Ectodermal cell (in vitro differentiated cells): ENCODE measurements around the gene FBXW8.

Experiments
- H3K27ac ChIP-seq: 2 replicates; pipeline ENCODE4 v1.7.0; 2013; ENCODE audit warnings: mild to moderate bottlenecking, low read depth, low read length; ENCODE audit not compliant: insufficient read depth, poor library complexity, severe bottlenecking
- H3K27me3 ChIP-seq: 2 replicates; pipeline ENCODE4 v1.7.0; 2013; ENCODE audit warnings: mild to moderate bottlenecking, low read length; ENCODE audit not compliant: insufficient read depth, control insufficient read depth, poor library complexity, severe bottlenecking
- H3K36me3 ChIP-seq: one replicate; pipeline ENCODE4 v1.7.0; 2013; ENCODE audit warnings: low read length; ENCODE audit not compliant: control insufficient read depth, insufficient read depth
- H3K4me1 ChIP-seq: one replicate; pipeline ENCODE4 v1.7.0; 2013; ENCODE audit warnings: low read length; ENCODE audit not compliant: control insufficient read depth, insufficient read depth
- H3K4me3 ChIP-seq: 2 replicates; pipeline ENCODE4 v1.7.0; 2013; ENCODE audit warnings: low read depth, low read length, control low read depth; ENCODE audit not compliant: insufficient read depth
- H3K9me3 ChIP-seq: 2 replicates; pipeline ENCODE4 v1.7.0; 2013; ENCODE audit warnings: mild to moderate bottlenecking, low read length, moderate library complexity; ENCODE audit not compliant: control insufficient read depth
- WGBS, 2 experiments: methylation state at CpG; one replicate each; pipeline ENCODE4 v1.1.7; 2013; ENCODE audit warnings: missing lambda C conversion rate in 2 of 2; 5-methylcytosine and 5-hydroxymethylcytosine counted together

Gene FBXW8

DNA sequence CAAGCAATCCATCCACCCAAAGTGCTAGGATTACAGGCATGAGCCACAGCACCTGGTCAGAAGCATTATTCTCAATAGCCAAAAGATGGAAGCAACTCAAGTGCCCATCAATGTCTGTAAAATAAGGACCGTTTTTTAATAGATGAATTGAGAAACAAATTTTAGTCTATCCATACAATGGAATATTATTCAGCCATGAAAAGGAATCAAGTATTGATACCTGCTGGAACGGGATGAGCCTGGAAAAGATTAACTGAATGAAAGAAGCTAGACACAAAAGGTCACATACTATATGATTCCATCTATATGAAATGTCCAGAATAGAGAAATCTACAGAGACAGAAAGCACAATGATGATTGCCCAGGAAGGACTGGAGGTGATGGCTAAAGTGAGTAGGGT is 9.1 kb upstream of the FBXW8 start:
- WGBS, 2 experiments = 80 to 89% methylated on average over 1 to 2 of the region's 2 CpGs
- no peaks in the 10 kb centered on the region for H3K9me3 ChIP-seq
- H3K4me1 ChIP-seq = no peaks in the 10 kb centered on the region
- no peak overlapping the region for H3K27ac ChIP-seq
- H3K36me3 ChIP-seq = no peaks in the 10 kb centered on the region
- no peaks in the 10 kb centered on the region for H3K27me3 ChIP-seq
- no peak overlapping the region for H3K4me3 ChIP-seq

DNA sequence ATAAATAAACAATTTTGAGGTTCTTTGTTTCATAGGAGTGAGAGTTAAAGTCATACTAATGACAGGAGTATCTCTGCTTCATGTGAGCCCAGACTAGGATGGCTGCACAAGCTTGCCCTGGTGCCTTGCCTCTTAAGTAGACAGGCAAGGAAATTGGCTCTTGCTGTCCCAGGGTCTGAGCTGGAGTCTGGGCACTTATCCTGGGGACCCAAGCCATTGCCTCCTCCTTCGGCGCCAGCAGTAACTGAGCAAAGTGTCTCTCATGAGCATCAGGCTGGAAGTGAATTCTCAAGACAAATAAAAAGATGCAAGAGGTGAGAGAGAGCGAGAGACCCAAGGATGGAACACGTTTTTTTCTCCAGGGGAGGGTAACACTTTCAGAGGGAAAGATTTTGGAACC is 6.9 kb upstream of the FBXW8 start:
- 83 to 84% methylated on average over 4 of the region's 4 CpGs for WGBS, 2 experiments
- H3K27ac ChIP-seq = no peak overlapping the region
- no peaks in the 10 kb centered on the region for H3K9me3 ChIP-seq
- H3K36me3 ChIP-seq = no peaks in the 10 kb centered on the region
- no peaks in the 10 kb centered on the region for H3K4me1 ChIP-seq
- no peaks in the 10 kb centered on the region for H3K27me3 ChIP-seq
- H3K4me3 ChIP-seq = no peak overlapping the region

DNA sequence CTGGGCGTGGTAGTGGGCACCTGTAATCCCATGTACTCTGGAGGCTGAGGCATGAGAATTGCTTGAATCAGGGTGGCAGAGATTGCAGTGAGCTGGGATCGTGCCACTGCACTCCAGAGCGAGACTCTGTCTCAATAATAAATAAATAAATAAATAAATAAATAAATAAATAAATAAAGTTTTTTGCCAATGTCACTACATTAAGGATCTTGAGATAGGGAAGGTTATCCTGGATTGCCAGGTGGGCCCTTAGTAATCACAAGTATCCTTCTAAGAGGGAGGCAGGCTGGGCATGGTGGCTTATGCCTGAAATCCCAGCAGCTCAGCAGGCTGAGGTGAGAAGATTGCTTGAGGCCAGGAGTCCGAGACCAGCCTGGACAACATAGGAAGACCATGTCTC is 4.5 kb upstream of the FBXW8 start:
- H3K27ac ChIP-seq = no peak overlapping the region
- 97% methylated on average over 2 of the region's 4 CpGs for WGBS, 2 experiments
- H3K4me3 ChIP-seq = no peak overlapping the region
- H3K36me3 ChIP-seq = no peaks in the 10 kb centered on the region
- no peaks in the 10 kb centered on the region for H3K27me3 ChIP-seq
- no peaks in the 10 kb centered on the region for H3K9me3 ChIP-seq
- H3K4me1 ChIP-seq = peaks cover under 1% of the 10 kb centered on the region

DNA sequence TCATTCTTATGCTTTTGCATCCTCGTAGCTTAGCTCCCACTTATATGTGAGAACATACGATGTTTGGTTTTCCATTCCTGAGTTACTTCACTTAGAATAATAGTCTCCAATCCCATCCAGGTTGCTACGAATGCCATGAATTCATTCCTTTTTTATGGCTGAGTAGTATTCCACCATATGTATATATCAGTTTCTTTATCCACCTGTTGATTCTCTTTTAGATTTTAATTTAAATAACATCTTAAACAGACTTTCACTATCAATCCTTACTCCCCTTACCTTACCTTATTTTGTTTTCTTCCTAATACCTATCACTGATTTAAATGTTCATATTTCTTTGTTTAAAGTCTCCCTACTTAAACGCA is 488 bp upstream of the FBXW8 start:
- Histone ChIP-seq H3K9me3 (no peaks in the 10 kb centered on the region), H3K4me1 (peaks cover 5% of the 10 kb centered on the region), H3K4me3 (peak overlapping the region; percentile 67), H3K36me3 (no peaks in the 10 kb centered on the region), H3K27ac (no peak overlapping the region), H3K27me3 (no peaks in the 10 kb centered on the region)
- WGBS, 2 experiments = 72 to 76% methylated on average over 4 of the region's 4 CpGs

DNA sequence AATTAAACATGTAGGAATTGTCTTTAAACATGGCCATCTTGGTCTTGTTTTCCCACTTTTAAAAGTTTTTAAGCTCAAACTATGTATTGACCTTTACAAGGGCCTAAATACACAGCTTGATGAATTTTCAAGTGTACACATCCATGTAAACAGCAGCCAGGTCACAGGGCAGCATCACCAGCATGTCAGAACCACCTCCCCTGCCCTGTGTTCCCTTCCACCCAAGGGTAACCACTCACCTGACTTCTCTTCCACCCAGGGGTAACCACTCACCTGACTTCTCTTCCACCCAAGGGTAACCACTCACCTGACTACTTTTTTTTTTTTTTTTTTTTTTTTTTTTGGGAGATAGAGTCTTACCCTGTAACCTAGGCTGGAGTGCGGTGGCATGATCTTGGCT is 4.6 kb downstream of the FBXW8 start:
- Histone ChIP-seq H3K27me3 (no peaks in the 10 kb centered on the region), H3K36me3 (no peaks in the 10 kb centered on the region), H3K9me3 (no peaks in the 10 kb centered on the region), H3K27ac (no peak overlapping the region), H3K4me3 (no peak overlapping the region), H3K4me1 (peaks cover 5% of the 10 kb centered on the region)
- WGBS, 2 experiments = 85 to 98% methylated on average over 1 of the region's 1 CpG

DNA sequence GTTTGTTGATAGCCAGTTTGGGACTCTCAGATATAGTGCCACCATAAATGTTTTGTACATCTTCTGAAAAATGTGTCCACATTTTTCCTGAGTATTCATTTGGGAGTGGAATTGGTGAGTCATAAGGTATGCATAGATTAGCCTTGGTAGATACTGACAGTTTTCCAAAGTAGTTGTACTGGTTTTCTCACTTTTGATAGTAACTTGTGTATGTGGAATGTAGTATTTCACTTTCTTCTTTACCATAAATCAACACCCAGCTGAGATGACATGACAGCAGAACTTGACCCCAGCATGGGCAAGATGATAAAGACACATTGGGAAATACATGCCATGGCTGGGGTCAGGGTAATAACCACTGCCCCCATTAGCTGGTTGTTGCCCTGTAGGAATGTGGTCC is 5.4 kb downstream of the FBXW8 start:
- no peaks in the 10 kb centered on the region for H3K9me3 ChIP-seq
- H3K4me3 ChIP-seq = no peak overlapping the region
- H3K4me1 ChIP-seq = peaks cover 5% of the 10 kb centered on the region
- no peak overlapping the region for H3K27ac ChIP-seq
- no peaks in the 10 kb centered on the region for H3K36me3 ChIP-seq
- no peaks in the 10 kb centered on the region for H3K27me3 ChIP-seq

DNA sequence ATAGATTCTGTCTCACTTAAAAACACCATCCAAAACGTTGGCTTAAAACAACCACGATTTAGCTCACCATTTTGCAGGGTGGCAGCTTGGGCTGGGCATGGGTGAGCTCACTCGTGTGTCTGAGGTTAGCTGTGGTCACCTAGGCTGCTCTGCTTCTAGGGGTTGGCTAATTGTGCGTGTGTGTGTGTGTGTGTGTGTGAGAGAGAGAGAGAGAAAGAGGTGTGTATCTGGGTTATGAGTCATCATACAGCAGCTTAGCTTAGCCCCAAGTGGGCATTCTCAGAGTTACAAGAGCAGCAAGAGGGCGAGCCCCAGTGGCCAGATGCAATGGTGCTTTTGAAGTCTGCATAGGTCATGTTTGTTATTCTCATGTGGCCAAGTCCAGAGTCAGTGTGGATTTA is 6.0 kb downstream of the FBXW8 start:
- no peaks in the 10 kb centered on the region for H3K27me3 ChIP-seq
- no peaks in the 10 kb centered on the region for H3K36me3 ChIP-seq
- no peak overlapping the region for H3K27ac ChIP-seq
- H3K4me1 ChIP-seq = peaks cover under 1% of the 10 kb centered on the region
- H3K9me3 ChIP-seq = no peaks in the 10 kb centered on the region
- WGBS, 2 experiments = 80 to 82% methylated on average over 5 of the region's 5 CpGs
- H3K4me3 ChIP-seq = no peak overlapping the region

DNA sequence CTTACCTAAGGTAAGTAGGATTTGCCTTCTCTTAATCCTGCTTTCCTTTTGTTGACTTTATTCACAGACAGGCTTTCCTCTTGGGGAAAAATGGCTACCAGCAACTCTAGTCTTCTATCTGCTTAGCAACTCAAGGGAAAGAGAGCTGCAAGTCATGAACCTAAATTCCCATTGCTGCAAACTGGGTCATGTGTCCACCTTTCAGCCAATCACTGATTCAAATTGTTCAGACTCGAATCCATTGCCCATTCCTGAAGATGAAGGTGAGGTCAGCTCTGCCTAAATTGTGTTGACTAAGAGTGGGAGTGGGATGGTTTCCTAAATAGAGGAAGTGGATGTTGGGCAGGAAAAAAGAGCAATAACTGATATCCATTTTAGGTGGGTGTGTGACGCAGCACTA is 7.7 kb downstream of the FBXW8 start:
- H3K4me3 ChIP-seq = no peak overlapping the region

DNA sequence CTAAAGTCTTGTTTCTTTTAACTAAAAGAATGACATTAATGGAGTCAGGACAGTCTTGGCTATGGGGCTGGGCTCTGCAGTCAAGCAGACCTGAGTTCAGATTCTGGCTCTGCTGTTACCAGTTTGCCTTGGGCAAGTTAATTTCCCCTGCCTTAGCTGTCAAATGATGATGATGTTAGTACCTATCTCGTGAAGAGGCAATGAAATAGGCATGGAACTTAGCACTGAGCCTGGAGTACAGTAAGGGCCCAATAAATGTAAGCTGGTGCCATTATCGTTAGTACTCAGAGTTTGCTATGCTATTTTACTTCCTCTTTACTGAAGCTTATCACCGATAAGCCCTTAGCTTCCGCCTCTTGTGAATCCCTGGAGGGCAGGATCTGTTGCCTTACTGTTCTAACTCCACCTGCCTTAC is 8.5 kb downstream of the FBXW8 start:
- Histone ChIP-seq H3K9me3 (no peaks in the 10 kb centered on the region), H3K27ac (no peak overlapping the region), H3K27me3 (no peaks in the 10 kb centered on the region), H3K36me3 (no peaks in the 10 kb centered on the region), H3K4me1 (no peaks in the 10 kb centered on the region), H3K4me3 (no peak overlapping the region)
- WGBS, 2 experiments = 89 to 90% methylated on average over 4 of the region's 4 CpGs

More for the DNA sequence above, 7.7 kb downstream of the FBXW8 start:
- Histone ChIP-seq H3K36me3 (no peaks in the 10 kb centered on the region), H3K27ac (no peak overlapping the region), H3K9me3 (no peaks in the 10 kb centered on the region), H3K27me3 (no peaks in the 10 kb centered on the region), H3K4me1 (no peaks in the 10 kb centered on the region)
- 96% methylated on average over 2 of the region's 2 CpGs for WGBS, 2 experiments

DNA sequence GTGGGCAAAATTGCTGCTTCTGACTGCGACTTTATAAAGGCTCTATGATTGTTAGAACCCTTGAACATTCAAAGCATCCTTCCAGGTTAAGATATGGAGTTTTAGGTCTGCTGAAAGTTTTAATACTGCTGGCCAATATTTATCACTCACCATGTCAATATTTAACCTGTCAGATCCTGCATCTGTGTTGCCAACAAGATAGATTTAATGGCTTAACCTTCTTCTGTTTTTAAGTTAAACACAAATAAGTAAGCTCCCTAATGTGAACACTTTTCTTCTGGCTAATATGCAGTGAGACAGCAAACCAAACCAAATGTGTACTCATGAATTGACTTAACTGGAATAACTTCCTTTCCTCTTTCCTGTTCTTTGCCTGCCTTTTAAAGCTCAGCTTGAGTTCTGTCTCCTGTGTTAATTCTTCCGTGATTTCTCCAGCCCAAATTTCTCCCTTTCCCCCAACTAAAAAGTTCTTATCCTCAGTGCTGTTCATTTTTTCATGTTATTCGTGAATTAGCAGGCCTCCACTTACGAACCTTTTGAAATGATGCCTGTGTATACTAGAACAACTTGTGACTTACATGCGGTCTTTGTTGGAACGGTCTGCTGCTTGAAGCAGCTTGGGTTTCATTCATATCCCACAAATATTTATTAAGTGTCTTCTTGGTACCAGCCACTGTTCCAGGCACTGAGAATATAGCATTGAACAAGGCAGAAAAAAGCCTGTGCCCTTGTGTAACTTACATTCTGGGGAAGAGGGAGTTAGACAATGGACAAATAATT is 9.1 kb downstream of the FBXW8 start:
- H3K4me1 ChIP-seq = no peaks in the 10 kb centered on the region
- H3K27ac ChIP-seq = no peak overlapping the region
- H3K4me3 ChIP-seq = no peak overlapping the region
- H3K9me3 ChIP-seq = no peaks in the 10 kb centered on the region
- no peaks in the 10 kb centered on the region for H3K36me3 ChIP-seq
- no peaks in the 10 kb centered on the region for H3K27me3 ChIP-seq
- 92 to 96% methylated on average over 6 of the region's 6 CpGs for WGBS, 2 experiments

DNA sequence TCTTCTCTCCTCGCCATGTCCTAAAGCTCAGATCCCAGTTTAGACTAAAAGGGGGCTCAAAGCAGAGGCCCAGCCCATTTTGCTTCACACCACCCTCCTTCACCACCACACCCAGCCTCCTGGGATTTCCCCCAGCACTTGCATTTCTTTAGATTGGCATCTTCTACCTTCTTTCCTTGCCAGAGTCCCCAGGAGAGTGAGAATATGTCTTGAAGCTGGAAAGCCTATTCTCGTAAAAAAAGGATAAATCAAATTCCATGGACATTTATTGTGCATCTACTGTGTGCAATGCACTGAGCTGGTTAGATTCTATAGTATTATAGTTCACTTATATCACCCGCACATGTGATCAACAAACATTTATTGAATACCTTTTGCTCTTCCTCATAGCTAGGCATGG is 10.2 kb downstream of the FBXW8 start:
- no peaks in the 10 kb centered on the region for H3K36me3 ChIP-seq
- H3K9me3 ChIP-seq = no peaks in the 10 kb centered on the region
- H3K4me1 ChIP-seq = peaks cover under 1% of the 10 kb centered on the region
- 85 to 95% methylated on average over 2 to 3 of the region's 3 CpGs for WGBS, 2 experiments
- H3K27me3 ChIP-seq = no peaks in the 10 kb centered on the region
- H3K4me3 ChIP-seq = no peak overlapping the region
- no peak overlapping the region for H3K27ac ChIP-seq
